Measurements from ENCODE around the gene PCDH15. TPM values are rescaled to one million over a fixed set of nuclear protein-coding genes. Genes with fewer than 3 reads are reported as not detected.

PCDH15 gene
- total RNA-seq, 4 donors from 2014 or later, result 0.14 to 0.48 (median 0.37) TPM; not detected in 1

GRCh38 chr10:54026340-54026739, 774.7 kb downstream of the PCDH15 start:
- WGBS, 2 donors (ENCODE audit: low coverage in 1 of 2), result 81 to 85% methylated on average over 3 to 5 of the region's 5 CpGs
- no peak overlapping the region for H3K4me3 ChIP-seq
- no peak overlapping the region for H3K27ac ChIP-seq
- no peak for DNase-seq
- TF ChIP-seq POLR2AphosphoS5 (IDR thresholded peaks at IDR 0.05) (no peak), EP300 (IDR thresholded peaks at IDR 0.05; ENCODE audit: low read depth) (no peak), CTCF (IDR thresholded peaks at IDR 0.05) (no peak), POLR2A (IDR thresholded peaks at IDR 0.05) (no peak)
- H3K9me3 ChIP-seq, result no peaks in the 10 kb centered on the region
- no peaks in the 10 kb centered on the region for H3K4me1 ChIP-seq
- intact Hi-C loops (cut with DNase I; ENCODE audit: low total_unique reads) (no loop called here), in situ Hi-C loops (cut with MboI; ENCODE audit: low pct_ligation_motif_present in 1 of 4, low pct_unique_long_range_greater_than_20kb in 1 of 4, low sequenced_read_pairs in 3 of 4) (no loop called here)
- H3K27me3 ChIP-seq, result no peaks in the 10 kb centered on the region
- H3K36me3 ChIP-seq, result no peaks in the 10 kb centered on the region

- in situ Hi-C loops (cut with MboI; ENCODE audit: low pct_ligation_motif_present in 1 of 4, low pct_unique_long_range_greater_than_20kb in 1 of 4, low sequenced_read_pairs in 3 of 4) (no loop called here), intact Hi-C loops (cut with DNase I; ENCODE audit: low total_unique reads) (no loop called here)
- Histone ChIP-seq H3K27me3 (no peaks in the 10 kb centered on the region), H3K36me3 (no peaks in the 10 kb centered on the region), H3K4me3 (no peak overlapping the region), H3K9me3 (no peaks in the 10 kb centered on the region), H3K4me1 (no peaks in the 10 kb centered on the region), H3K27ac (no peak overlapping the region)
- WGBS, 2 donors (ENCODE audit: low coverage in 1 of 2), result 90% methylated on average over 1 of the region's 1 CpG; no CpG with 5 or more reads in 1 of the 2 donors
- TF ChIP-seq POLR2AphosphoS5 (IDR thresholded peaks at IDR 0.05) (no peak), POLR2A (IDR thresholded peaks at IDR 0.05) (no peak), EP300 (IDR thresholded peaks at IDR 0.05; ENCODE audit: low read depth) (no peak), CTCF (IDR thresholded peaks at IDR 0.05) (no peak)
- DNase-seq, result no peak
Observed at GRCh38 chr10:54011117-54011516, 789.9 kb downstream of the PCDH15 start.

- Histone ChIP-seq H3K27ac (no peak overlapping the region), H3K9me3 (no peaks in the 10 kb centered on the region), H3K4me1 (no peaks in the 10 kb centered on the region), H3K27me3 (no peaks in the 10 kb centered on the region), H3K4me3 (no peak overlapping the region), H3K36me3 (no peaks in the 10 kb centered on the region)
- TF ChIP-seq POLR2AphosphoS5 (IDR thresholded peaks at IDR 0.05), result no peak
- TF ChIP-seq POLR2A (IDR thresholded peaks at IDR 0.05), result no peak
- no peak for TF ChIP-seq CTCF (IDR thresholded peaks at IDR 0.05)
- TF ChIP-seq EP300 (IDR thresholded peaks at IDR 0.05; ENCODE audit: low read depth), result no peak
- DNase-seq, result no peak
- intact Hi-C loops (cut with DNase I; ENCODE audit: low total_unique reads), result no loop called here
- WGBS, 2 donors (ENCODE audit: low coverage in 1 of 2), result 77% methylated on average over 5 of the region's 5 CpGs; no CpG with 5 or more reads in 1 of the 2 donors
- in situ Hi-C loops (cut with MboI; ENCODE audit: low pct_ligation_motif_present in 1 of 4, low pct_unique_long_range_greater_than_20kb in 1 of 4, low sequenced_read_pairs in 3 of 4), result no loop called here
Observed at GRCh38 chr10:54010337-54010933, 790.6 kb downstream of the PCDH15 start.

- Histone ChIP-seq H3K27ac (no peak overlapping the region), H3K9me3 (no peaks in the 10 kb centered on the region), H3K36me3 (no peaks in the 10 kb centered on the region), H3K27me3 (no peaks in the 10 kb centered on the region), H3K4me1 (no peaks in the 10 kb centered on the region), H3K4me3 (no peak overlapping the region)
- TF ChIP-seq EP300 (IDR thresholded peaks at IDR 0.05; ENCODE audit: low read depth), result no peak
- TF ChIP-seq POLR2AphosphoS5 (IDR thresholded peaks at IDR 0.05), result no peak
- no peak for TF ChIP-seq POLR2A (IDR thresholded peaks at IDR 0.05)
- no peak for TF ChIP-seq CTCF (IDR thresholded peaks at IDR 0.05)
- intact Hi-C loops (cut with DNase I; ENCODE audit: low total_unique reads), result no loop called here
- 83% methylated on average over 3 of the region's 3 CpGs; no CpG with 5 or more reads in 1 of the 2 donors for WGBS, 2 donors (ENCODE audit: low coverage in 1 of 2)
- in situ Hi-C loops (cut with MboI; ENCODE audit: low pct_ligation_motif_present in 1 of 4, low pct_unique_long_range_greater_than_20kb in 1 of 4, low sequenced_read_pairs in 3 of 4), result no loop called here
- DNase-seq, result no peak
Observed at GRCh38 chr10:54009672-54010071, 791.4 kb downstream of the PCDH15 start.
